GM21367 (cell line): Measurements from ENCODE around the gene USP46.

Experiments
- ATAC-seq: cut with Tn5 transposase; IDR thresholded peaks from one replicate; pipeline ENCODE4 v1.9.1; 2021; ENCODE audit not compliant: unreplicated experiment

USP46 gene, protein sequence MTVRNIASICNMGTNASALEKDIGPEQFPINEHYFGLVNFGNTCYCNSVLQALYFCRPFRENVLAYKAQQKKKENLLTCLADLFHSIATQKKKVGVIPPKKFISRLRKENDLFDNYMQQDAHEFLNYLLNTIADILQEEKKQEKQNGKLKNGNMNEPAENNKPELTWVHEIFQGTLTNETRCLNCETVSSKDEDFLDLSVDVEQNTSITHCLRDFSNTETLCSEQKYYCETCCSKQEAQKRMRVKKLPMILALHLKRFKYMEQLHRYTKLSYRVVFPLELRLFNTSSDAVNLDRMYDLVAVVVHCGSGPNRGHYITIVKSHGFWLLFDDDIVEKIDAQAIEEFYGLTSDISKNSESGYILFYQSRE

DNA sequence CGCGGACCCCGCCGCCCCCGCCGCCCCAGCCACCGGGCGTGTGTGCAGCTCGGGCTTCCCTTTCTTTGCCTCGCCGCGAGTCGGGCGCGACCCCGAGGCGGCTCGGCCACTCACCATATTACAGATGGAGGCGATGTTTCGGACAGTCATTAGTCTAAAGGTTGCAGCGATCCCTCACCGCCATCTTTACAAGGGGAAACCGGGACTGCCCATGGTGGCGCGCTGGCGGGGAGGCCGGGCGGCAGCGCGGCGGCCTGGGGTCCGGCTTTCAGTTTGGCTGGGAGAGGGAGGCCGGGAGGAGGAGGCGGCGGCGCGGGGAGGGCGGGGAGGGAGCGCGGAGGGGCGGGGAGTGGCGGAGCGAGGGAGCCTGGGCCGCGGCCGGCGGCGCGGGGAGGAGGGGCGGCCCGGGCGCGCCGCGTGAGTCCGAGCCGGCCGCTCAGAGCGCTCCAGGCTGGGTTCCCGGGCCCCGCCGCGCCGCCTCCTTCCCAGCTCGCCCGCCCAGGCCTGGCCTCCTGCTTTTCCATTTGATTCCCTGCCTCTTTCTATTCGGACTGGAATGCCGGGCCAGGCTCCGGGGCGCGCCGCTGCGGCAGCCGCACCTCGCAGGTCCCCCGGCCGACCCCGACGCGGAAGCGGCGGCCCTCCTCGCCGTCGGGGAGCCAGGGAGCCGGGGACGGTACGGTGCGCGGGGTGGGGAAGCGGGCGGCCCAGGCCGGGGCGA lies at the start of gene USP46:
USP46 (minus strand) TSS at position 301 of the 721 bp plus-strand sequence; CDS start at position 150, 151 bp downstream.
- ATAC-seq, result peak; percentile 84

DNA sequence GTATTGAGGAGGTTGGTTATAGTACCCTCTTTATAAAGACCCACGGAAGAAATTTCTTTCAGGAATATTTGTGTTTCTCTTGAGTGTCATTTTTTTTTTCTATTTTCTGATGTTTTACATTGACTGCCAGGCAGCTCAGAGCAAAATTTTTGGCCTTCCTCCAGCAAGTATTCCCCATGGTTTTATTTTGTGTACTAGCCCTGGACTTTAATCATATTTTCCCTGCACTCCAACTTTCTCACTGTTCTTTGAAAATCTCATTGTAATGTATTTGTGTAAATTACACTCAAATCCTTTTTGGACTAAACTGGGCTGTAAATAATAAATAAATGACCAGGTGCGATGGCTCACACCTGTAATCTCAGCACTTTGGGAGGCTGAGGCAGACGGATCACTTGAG lies 45.6 kb upstream of the USP46 start:
- ATAC-seq, result no peak

DNA sequence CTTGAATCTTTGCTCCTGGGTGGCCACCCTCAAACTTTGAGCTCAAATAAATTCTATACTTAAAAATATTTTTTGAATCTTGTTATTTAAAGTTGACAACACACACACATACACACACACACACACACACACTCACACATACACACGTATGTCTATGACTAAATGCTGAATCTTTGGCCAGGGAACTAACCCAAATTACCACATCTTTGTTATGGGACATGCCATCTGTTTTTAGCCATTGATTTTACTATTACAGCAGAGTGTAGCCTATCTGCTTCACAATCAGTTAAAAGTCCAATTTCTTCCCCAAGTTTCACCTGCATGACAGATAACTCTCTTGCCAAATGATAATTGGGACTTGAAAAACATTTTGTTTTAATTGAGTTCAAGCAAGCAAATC lies 45.0 kb upstream of the USP46 start:
- no peak for ATAC-seq

DNA sequence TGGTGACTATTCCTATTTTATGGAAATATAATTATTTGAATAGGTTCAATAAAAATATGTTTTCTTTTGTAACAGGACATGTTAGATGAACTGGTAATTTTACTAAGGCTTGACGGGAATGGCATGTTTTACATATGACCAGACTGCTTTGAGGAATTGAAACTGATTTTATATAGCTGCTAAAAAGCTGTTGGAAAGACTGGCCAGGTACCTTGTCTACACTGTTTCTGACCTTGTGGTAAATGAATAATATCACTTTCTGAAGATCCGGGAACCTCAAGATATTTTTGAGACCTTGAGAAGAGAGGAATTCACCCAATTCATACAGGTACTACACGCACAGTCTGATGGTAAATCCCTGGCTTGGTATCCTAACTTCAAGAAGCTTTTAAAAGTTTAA lies 42.1 kb upstream of the USP46 start:
- peak; percentile 98 for ATAC-seq

DNA sequence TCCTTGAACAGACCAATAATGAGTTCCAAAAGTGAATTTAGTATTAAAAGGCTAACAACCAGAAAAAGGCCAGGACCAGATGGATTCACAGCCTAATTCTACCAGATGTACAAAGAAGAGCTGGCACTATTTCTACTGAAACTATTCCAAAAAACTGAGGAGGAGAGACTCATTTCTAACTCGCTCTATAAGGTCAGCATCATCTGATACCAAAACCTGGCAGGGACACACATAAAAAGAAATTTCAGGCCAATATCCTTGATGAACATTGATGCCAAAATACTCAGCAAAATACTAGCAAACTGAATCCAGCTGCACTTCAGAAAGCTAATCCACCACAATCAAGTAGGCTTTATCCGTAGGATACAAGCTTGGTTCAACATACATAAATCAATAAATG lies 35.8 kb upstream of the USP46 start:
- no peak for ATAC-seq

DNA sequence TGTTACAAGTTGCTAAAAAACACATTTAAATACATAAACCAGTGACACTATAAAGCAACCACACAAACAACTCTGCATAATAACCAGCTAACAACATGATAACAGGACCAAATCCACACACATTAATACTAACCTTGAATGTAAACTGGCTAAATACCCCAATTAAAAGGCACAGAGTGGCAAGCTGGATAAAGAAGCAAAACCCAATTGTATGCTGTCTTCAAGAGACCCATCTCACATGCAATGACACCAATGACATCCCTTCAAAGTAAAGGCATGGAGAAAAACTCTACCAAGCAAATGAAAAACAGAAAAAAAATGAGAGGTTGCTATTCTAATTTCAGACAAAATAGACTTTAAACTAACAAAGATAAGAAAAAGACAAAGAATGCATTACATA lies 34.4 kb upstream of the USP46 start:
- ATAC-seq, result no peak

DNA sequence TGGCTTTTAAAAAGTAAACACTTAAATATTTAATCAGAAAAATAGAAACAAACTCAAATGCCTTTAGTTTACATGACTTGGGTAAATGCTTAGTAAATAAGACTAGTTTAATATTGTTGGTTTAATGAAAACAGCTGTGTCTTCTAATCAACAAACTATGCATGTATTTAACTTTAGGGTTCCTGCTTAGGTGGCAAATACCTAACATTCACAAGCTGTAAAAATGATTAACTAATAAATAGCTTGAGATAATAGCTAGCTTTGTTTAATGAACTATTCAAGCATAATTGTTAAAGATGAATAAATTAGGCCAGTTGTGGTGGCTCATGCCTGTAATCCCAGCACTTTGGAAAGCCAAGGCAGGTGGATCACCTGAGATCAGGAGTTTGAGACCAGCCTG lies 30.0 kb upstream of the USP46 start:
- ATAC-seq, result no peak

DNA sequence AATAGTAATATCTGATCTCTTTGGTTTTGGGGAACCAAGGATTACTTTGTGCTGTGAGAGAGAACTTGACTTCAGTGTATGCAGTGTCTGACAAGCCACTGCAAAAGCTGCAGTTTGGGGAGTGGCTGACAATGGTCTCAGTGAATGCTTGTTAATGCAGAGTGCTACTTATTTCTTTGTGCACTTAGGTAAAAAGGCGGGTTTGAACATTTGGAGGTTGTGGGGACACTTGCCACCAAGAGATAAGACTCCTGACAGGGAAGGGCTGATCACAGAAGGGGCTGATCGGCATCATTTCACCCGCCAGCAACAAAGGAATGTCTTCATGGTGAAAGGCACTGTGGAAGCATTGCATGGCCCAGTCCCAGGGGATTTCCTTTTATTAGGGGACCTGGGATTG lies 28.6 kb upstream of the USP46 start:
- ATAC-seq, result no peak

DNA sequence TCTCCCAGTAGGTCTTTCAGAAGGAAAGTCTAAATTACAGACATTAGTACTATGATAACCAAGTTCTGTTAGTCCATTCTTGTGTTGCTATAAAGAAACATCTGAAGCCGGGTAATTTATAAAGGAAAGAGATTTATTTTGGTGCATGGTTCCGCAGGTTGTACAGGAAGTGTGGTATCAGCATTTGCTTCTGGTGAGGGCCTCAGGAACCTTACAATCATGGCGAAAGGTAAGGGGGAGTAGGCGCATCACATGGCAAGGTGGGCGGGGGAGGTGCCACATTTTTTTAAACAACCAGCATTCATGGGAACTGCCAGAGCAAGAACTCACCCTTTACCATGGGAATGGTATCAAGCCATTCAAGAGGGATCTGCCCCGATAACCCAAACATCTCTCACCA lies 26.2 kb upstream of the USP46 start:
- peak; percentile 43 for ATAC-seq

DNA sequence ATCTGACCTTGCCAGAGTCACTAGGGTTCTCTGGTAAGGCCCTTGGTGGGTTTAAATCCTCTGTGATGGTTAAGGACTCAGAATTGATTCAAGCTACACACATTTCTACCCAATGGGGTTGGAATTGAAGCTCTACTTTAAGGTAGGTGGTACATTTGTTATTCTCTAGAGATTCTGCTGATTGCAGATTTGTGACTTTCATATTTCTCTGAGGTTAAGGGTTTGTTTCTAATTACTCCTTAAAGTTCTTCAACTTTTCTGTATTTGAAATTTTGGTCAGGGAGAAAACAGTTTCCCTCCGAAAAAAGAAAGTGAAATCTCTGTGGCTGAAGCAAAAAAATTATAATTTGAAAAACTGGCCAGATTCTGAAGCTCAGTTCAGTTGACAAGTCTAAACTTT lies 25.8 kb upstream of the USP46 start:
- peak; percentile 39 for ATAC-seq

DNA sequence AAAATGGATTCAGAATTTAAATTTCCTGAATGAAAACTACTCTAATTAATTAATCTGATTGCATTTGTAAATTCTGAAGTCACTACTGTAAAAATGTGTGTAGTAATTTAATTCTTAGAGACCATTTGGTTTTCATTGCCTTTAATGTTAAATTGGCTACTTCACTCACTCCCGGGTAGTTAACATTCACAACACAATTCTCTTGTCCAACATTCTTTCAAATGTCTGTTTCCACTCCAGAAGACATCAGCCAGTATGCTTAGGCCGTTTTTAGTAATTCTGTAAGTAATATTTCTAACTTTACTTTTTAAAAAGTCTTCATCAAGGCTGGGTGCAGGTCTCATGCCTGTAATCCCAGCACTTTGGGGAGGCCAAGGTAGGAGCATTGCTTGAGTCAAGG lies 21.3 kb upstream of the USP46 start:
- ATAC-seq, result no peak

DNA sequence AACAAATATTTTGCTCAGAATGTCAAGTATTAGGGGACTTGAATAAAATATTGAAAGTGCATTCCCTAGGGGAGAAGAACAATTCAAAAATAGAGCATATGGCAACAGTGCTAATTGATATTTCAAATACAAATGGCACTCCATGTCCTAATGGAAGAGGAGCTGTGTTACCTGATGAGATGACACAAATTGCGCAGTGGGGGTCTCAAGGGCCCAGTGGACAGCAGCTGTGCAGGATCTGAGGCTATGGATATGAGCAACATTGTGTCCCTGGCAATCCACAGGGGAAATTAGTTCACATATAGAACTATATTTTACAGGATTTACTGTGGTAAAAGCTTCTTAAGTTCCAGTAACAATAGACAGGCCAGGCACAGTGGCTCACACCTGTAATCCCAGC lies 17.4 kb upstream of the USP46 start:
- no peak for ATAC-seq

DNA sequence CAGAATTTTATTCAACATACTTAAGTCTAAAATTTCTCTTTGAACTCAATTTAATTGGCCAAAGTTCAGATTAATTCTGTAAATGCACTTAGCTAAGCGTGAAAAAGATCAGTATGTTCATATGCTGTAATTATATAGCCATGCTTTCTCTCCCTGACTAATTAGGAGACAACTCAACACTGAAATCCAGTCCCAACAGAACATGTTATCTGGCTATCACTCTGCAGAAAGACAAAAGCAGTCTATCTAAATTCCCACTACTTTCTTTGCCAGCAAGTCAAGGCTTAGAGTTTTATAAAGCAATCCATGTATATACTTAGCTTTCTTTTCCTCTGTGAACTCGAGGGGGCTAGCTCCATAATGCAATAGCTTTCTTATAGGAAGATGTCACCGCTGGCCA lies 16.0 kb upstream of the USP46 start:
- no peak for ATAC-seq

DNA sequence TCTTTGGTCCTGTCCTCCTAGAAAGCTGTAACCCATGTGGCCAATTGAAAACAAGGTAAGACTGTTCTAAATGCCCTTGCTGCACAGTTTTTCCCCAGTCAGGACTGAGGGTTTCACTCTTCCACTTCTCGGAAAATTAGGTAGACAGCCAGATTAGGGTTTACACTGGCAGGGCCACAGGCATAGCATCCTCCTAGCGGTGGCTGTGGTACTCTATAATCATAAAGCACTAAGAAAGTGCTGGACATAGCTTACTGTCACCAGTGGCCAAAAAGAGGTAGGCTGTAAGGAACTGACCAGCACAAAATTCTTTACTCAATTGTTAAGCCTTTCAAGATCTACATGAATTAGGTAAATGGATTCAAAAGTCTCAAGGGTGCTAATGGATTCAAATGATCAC lies 11.6 kb upstream of the USP46 start:
- ATAC-seq, result no peak

DNA sequence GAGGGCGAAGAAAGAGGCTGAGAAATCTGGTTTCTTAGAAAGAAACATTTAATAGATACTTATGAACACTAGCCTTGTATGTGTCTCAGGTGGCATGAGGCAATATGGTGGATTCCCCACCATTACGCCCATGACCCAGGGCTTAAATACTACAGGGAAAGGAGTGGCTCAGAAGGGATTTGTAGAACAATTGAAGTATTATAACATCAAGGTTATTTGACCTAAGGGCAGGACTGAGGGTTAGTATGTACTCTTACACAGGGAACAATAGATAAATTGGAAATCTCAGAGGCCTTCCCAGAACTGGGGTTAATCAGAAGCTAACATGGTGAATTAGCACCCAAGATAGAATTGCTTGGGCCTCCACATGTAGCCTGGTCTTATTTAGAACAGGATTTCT lies 11.0 kb upstream of the USP46 start:
- no peak for ATAC-seq

DNA sequence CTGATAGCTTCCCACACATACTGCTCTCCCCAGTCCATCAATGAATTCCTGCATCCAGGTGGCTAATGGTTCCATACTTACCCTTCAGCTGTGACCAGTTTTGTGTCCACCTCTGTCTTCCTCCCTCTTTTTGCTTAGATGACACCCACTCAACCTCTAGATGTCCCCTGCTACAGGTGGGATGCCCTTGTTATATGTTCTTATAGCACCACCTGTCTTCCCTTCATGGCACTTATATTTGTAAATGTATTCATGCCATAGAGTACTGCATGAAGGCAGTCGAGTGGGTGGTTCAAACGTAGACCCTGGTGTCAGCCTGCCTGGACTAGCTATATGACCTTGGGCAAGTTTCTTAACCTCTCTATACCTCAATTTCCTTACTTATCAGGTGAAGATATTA lies 6.5 kb upstream of the USP46 start:
- peak; percentile 83 for ATAC-seq

DNA sequence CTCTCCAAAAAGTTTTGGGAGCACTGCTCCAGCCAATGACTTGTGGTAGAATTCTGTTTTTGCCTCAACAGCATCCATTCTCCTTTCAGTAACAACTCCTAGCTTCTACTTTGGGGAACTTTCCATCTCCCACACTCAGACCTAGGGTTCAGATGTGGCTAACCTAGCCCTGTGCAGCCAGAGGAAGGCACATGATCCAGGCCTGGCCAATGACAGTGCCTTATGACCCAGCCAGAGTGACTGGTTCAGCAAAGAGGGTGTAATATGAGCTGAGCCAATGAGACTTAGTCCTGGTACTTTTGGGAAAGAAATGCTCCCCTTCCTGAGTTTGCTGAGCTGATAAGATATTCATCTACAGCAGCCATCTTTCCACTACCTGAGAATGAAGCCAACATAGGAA lies 5.4 kb upstream of the USP46 start:
- no peak for ATAC-seq

DNA sequence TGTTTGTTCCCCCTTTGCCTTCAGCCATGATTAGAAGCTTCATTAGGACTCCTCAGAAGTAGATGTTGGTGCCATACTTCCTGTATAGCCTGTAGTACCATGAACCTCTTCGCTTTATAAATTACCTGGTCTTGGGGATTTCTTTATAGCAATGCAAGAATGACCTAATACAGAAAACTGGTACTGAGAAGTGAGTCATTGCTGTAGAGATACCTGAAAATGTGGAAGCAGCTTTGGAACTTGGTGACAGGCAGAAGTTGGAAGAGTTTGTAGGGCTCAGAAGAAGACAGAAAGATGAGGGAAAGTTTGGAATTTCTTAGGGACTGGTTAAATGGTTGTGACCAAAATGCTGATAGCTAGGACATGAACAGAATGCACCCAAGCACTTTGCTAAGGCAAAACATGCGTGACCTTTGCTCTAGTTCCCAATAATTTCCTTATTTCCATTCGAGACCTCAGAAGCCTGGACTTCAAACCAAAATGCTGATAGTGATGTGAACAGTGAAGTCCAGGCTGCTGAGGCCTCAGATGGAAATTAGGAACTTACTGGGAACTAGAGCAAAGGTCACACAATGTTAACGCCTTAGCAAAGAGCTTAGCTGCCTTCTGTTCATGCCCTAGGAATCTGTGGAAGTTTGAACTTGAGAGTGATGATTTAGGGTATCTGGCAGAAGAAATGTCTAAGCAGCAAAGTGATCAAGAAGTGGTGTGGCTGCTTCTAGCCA lies 3.0 kb upstream of the USP46 start:
- ATAC-seq, result no peak

DNA sequence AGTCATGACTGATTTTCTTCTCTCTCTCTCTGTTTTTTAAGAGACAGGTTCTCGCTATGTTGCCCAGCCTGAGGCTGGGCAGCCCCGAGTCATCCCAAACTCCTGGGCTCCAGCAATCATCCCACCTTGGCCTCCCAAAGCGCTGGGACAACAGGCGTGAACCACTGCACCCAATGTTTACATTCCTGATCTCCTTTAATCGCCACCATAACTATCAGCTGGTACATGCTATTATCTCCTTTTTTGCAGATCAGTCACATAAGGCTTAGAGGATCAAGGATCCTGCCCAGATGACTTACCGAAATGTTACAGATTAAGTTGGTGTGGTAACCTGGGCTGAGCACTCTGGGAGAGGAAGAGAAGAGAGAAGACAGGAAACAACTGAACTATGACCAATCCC lies 1.5 kb upstream of the USP46 start:
- no peak for ATAC-seq

DNA sequence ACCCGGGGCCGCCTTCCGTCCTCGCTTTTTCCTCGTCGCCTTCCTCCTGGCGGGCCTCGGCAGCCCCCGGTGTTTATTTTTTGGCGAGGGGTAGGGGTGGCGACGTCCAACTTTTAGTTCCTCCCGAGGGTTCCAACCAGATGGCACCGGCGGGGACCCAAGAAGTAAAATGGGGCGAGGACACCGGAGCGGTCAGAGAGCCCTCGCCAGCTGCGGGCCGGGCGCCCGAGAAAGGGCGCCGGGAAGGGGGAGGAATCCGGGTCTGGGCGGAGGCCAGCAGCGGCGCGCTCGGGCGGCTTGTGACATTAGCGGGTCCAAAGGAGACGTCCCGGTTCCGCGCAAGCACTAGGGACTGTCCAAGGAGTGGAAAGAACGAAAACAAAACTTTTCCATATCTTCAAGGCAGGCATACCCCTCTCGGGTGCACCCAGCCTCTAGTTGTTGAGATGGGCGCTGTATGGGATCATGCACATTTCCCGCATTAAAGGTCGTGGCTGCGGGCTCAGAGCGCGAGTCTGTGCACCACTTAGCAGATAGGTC lies 691 bp upstream of the USP46 start:
- peak; percentile 12 for ATAC-seq

DNA sequence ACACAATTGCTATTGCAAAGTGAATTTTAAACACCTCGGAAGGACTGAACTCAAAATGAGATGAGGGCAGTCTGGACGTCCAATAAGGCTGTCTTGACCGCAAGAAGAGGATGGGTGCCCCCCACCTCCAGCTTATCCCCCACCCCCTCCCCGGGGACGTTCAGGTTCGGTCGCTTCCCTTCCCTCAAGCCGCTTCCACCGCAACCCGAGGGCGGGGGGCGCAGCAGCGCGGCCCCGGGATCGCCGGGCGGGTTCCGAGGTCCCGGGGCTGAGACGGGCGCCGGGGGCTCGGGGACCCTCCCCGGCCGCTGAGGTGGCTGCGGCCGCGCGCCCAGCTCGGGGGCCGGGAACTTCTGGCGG lies 480 bp downstream of the USP46 start:
- peak; percentile 7 for ATAC-seq
